GM10266 (cell line): ENCODE measurements around the gene PRR19.

Experiments used
- DNase-seq: peaks from one replicate; pipeline ENCODE4 v3.0.0; 2012; ENCODE audit errors: extremely low spot score
- TF ChIP-seq, protein P1 (sequence below): IDR thresholded peaks from 2 replicates; pipeline ENCODE4 v1.5.1; 2012; ENCODE audit warnings: mild to moderate bottlenecking, low read depth; ENCODE audit not compliant: control insufficient read depth, insufficient read depth; ENCODE audit errors: missing control alignments

The PRR19 gene

DNA sequence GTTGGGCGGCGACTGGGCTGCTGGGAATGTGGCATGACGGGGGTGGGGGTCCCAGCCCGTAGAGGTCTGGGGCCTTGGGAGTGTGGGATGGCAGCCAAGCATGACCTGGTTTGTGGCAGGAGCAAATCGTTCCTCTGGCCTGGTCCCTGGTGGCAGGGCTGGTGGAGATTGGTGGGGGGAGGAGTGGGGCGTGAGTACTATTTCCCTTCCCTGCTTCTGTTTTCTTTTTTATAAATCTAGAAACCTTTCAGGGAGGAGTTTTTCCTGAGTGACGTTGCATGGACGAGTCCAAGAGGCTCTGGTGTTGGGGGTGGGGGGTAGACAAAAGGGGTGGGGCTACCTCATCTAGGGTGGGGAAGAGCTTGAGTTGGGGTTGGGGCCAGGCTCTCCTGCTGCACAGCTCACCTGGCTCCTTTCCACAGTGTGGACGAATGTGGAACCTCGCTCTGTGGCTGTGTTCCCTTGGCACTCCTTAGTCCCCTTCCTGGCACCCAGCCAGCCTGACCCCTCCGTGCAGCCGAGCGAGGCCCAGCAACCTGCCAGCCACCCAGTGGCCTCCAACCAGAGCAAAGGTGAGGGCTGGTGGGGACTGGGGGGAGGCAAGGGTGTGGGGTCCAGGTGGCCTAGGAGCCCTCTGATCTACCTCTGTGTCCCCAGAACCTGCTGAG is 15.4 kb upstream of the PRR19 start:
- no peak for DNase-seq
- TF ChIP-seq, protein P1, sequence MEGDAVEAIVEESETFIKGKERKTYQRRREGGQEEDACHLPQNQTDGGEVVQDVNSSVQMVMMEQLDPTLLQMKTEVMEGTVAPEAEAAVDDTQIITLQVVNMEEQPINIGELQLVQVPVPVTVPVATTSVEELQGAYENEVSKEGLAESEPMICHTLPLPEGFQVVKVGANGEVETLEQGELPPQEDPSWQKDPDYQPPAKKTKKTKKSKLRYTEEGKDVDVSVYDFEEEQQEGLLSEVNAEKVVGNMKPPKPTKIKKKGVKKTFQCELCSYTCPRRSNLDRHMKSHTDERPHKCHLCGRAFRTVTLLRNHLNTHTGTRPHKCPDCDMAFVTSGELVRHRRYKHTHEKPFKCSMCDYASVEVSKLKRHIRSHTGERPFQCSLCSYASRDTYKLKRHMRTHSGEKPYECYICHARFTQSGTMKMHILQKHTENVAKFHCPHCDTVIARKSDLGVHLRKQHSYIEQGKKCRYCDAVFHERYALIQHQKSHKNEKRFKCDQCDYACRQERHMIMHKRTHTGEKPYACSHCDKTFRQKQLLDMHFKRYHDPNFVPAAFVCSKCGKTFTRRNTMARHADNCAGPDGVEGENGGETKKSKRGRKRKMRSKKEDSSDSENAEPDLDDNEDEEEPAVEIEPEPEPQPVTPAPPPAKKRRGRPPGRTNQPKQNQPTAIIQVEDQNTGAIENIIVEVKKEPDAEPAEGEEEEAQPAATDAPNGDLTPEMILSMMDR = no peak

DNA sequence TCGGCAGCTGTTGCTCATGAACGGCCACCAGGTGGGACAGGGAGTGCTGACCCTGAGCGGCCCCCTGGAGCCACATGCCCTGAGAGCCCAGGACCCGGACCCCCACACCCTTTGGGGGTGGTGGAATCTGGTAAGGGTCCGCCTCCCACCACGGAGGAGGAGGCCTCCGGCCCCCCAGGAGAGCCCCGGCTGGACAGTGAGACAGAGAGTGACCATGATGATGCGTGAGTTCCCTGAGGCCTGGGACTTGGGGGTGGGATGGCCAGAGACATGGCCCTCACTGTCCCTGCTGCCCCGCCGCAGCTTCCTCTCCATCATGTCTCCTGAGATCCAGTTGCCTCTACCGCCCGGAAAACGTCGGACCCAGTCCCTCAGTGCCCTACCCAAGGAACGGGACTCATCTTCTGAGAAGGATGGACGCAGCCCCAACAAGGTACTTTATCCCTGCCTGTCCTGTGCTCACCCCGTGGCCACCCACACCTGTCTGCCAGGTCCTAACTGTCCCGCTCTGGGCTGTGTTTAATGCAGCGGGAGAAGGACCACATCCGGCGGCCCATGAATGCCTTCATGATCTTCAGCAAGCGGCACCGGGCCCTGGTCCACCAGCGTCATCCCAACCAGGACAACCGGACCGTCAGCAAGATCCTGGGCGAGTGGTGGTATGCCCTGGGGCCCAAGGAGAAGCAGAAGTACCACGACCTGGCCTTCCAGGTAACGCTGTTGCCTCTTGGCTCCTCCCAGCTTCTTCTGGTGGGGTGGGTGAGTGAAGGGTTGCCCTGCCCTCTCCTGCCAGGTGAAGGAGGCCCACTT is 14.7 kb upstream of the PRR19 start:
- DNase-seq = no peak
- TF ChIP-seq, protein P1 = no peak

DNA sequence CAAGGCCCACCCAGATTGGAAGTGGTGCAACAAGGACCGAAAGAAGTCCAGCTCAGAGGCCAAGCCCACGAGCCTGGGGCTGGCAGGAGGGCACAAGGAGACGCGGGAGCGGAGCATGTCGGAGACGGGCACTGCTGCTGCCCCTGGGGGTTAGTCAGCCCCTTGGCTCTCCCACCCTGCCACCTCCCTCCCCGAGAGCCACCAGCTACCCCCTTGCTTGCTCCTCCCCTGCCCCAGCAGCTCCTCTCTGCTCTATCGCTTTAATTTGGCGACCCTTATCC is 14.2 kb upstream of the PRR19 start:
- TF ChIP-seq, protein P1 = no peak
- DNase-seq = no peak

DNA sequence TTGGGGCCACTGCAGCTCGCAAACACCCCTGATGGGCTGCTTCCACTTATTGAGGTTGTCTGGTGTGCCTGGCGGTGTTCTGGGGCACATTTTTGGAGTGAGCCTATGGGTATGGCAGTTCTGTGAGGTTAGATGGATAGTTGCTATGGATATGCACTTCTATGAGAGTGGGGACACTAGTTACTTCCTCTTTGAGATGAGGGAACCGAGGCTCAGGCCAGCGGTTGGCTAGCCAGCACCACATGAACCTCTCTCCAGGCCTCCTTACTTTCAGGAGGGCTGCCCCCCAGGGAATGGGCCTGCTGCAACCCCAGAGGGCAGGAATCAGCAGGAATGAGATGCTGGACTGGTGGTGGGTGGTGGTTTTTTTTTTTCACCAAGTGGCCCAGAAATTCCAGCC is 13.5 kb upstream of the PRR19 start:
- no peak for DNase-seq
- TF ChIP-seq, protein P1 = no peak

DNA sequence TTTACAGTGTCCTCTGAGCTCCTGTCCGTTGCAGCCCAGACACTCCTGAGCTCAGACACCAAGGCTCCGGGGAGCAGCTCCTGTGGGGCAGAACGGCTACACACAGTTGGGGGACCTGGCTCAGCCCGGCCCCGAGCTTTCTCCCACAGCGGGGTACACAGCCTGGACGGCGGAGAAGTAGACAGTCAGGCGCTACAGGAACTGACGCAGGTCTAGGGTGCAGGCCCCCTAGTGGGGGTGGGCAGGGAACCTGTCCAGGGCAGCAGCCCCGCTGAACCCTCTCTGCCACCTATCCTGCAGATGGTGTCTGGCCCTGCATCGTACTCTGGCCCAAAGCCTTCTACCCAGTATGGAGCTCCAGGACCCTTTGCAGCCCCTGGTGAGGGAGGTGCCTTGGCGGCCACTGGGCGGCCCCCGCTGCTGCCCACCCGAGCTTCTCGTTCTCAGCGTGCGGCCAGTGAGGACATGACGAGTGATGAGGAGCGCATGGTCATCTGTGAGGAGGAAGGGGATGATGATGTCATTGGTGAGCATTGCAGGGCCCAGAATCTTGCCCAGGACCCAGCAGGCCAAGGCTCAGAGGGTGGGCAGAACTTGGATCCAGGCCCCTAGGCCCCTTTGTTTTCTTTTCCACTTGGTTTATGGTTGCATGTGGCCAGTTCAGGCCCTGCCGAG is 12.9 kb upstream of the PRR19 start:
- TF ChIP-seq, protein P1 = no peak
- no peak for DNase-seq

DNA sequence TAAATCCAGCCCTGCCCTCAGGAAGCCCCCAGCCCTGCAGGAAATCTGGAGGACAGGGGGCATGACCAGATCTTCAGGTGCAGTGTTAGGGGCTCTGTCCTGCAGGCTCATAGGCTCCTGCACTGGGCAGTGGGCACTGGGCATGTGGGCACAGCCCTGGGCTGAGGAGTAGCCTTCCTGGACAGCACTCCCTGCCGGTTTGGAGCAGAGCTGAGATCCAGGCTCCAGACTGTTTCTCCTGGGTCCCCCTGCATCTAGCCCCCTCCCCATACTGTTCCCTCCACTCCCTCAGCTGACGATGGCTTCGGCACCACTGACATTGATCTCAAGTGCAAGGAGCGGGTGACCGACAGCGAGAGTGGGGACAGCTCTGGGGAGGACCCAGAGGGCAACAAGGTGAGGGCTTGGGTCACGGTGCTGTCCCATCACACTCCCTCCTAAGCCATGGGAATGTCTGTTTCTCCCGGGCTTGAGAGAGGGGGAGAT is 12.3 kb upstream of the PRR19 start:
- TF ChIP-seq, protein P1 = no peak
- no peak for DNase-seq
